HepG2 (cell line): ENCODE measurements around the gene GPR39. TPM values are rescaled to one million over a fixed set of nuclear protein-coding genes. Genes with fewer than 3 reads are reported as not detected.

Source experiments
- AGO2 ChIP-seq: fragments of 200-400 bp; formaldehyde crosslinking; optimal IDR thresholded peaks from 2 replicates; pipeline ENCODE3; 2017; ENCODE audit warnings: mild to moderate bottlenecking, low read depth, low read length, moderate library complexity
- AKAP8 ChIP-seq: sonication (generic); formaldehyde crosslinking; IDR thresholded peaks from 2 replicates; pipeline ENCODE4 v1.5.1; 2020; ENCODE audit warnings: mild to moderate bottlenecking, missing genetic modification reagents
- FOSL1 ChIP-seq: sonication (generic); formaldehyde crosslinking; IDR thresholded peaks from 2 replicates; pipeline ENCODE4 v1.9.0; 2021; ENCODE audit warnings: missing genetic modification reagents, borderline replicate concordance
- GABPB1 ChIP-seq: IDR thresholded peaks from 2 replicates; pipeline ENCODE4 v1.6.1; 2016; ENCODE audit warnings: mild to moderate bottlenecking, missing genetic modification reagents, moderate library complexity, missing compliant biosample characterization
- MAF1 ChIP-seq: sonication (generic); formaldehyde crosslinking; IDR thresholded peaks from 2 replicates; pipeline ENCODE4 v1.5.0; 2020; ENCODE audit warnings: missing genetic modification reagents, borderline replicate concordance
- MAFF ChIP-seq: IDR thresholded peaks from 2 replicates; pipeline ENCODE4 v1.6.1; 2011; ENCODE audit warnings: low read depth, low read length, improper control_type of control experiment
- NAIF1 ChIP-seq: sonication (generic); formaldehyde crosslinking; IDR thresholded peaks from 2 replicates; pipeline ENCODE4 v1.5.0; 2020; ENCODE audit warnings: mild to moderate bottlenecking, missing genetic modification reagents, borderline replicate concordance
- NFE2 ChIP-seq: sonication (generic); formaldehyde crosslinking; IDR thresholded peaks from 2 replicates; pipeline ENCODE4 v1.4.0; 2020; ENCODE audit warnings: missing genetic modification reagents
- PPARG ChIP-seq: conservative IDR thresholded peaks from 2 replicates; pipeline ENCODE4 v1.6.1; 2016; ENCODE audit warnings: missing biosample characterization, missing genetic modification reagents
- ZNF296 ChIP-seq: sonication (generic); formaldehyde crosslinking; conservative IDR thresholded peaks from 2 replicates; pipeline ENCODE4 v1.5.0; 2020; ENCODE audit warnings: mild to moderate bottlenecking, missing genetic modification reagents
- ZNF354B ChIP-seq: sonication (generic); formaldehyde crosslinking; IDR thresholded peaks from 2 replicates; pipeline ENCODE4 v1.8.0; 2022; ENCODE audit warnings: mild to moderate bottlenecking, missing genetic modification reagents
- polyA plus RNA-seq, 8 experiments: library from polyadenylated mRNA; depleted of rRNA in 3 of 8; stranded (reverse) in 7 of 8; unstranded in 1 of 8; fragments of >200 nt; fragmentation: Illumina TruSeq in 4 of 8; extraction: Trizol in 4 of 8; gene quantifications; 2 replicates each; pipeline versions ENCODE4 v1.2.1 to v1.2.3, GENCODE V29; 2011 to 2016; ENCODE audit warnings: low read depth in 4 of 8, missing spikeins in 1 of 8, mixed read lengths in 1 of 8; ENCODE audit not compliant: insufficient read depth in 1 of 8
- total RNA-seq, 5 experiments: library from RNA; depleted of rRNA; stranded (reverse); fragments of >200 nt; fragmentation: Illumina TruSeq; extraction: Trizol; gene quantifications; 2 replicates each; pipeline ENCODE4 v1.2.3, GENCODE V29; 2016; ENCODE audit warnings: low read depth in 1 of 5
- TF ChIP-seq, protein P1 (sequence below): sonication (generic); formaldehyde crosslinking; IDR thresholded peaks from one replicate; pipeline ENCODE4 v1.5.1; 2020; ENCODE audit warnings: mild to moderate bottlenecking, missing genetic modification reagents; ENCODE audit errors: not compliant biosample characterization
- TF ChIP-seq, protein P2 (sequence below): sonication (generic); formaldehyde crosslinking; IDR thresholded peaks from 2 replicates; pipeline ENCODE4; 2020; ENCODE audit warnings: missing genetic modification reagents, mild to moderate bottlenecking, borderline replicate concordance
- TF ChIP-seq, protein P3 (sequence below): sonication (generic); formaldehyde crosslinking; IDR thresholded peaks from 2 replicates; pipeline ENCODE4 v1.8.1; 2023; ENCODE audit warnings: mild to moderate bottlenecking, missing genetic modification reagents

GPR39 gene
- total and polyA plus RNA-seq, 2 of the 13 experiments (the other 11 are each of a cell fraction or from before 2014, with no cell fraction given), result 0.16 to 0.62 TPM

DNA sequence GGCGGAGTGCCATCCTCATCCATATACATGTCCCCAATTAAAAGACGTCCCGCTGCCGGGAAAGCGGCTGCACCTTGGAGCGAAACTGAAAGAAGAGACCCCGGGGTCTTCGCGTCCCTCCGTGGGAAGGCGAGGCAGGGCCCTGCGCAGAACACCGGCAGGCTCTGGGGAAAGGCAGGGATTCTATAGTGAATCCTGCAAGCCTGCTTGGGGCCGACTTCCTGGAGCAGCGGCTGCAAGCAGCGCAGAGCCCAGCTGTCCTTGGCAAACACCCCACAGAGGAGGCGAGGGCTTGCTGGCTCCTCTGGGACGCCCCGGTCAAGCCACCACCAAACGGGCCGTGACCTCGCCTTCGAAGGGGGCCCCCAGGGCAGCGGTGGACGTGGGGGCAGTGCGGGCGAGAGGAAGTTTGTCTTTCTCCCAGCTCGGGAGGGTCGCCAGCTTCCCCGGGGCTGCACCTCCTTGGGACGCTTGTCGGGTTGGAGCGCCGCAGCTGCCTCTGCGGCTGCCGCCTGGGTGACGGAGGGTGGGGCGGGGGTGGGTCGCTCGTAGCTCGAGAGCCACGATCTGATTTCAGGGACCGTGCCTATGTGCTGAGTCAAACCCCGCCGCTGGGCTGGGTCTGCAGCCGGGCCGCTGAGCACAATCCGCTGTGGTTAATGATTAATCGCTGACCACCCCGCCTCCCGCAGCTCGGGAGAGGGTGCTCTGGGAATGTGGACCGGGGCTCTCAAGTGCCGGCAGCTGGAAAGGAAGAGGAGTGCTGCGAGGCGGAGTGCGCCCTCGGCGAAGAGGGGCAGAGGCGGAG, 486 bp upstream of the GPR39 start (continued):
- TF ChIP-seq, protein P1, sequence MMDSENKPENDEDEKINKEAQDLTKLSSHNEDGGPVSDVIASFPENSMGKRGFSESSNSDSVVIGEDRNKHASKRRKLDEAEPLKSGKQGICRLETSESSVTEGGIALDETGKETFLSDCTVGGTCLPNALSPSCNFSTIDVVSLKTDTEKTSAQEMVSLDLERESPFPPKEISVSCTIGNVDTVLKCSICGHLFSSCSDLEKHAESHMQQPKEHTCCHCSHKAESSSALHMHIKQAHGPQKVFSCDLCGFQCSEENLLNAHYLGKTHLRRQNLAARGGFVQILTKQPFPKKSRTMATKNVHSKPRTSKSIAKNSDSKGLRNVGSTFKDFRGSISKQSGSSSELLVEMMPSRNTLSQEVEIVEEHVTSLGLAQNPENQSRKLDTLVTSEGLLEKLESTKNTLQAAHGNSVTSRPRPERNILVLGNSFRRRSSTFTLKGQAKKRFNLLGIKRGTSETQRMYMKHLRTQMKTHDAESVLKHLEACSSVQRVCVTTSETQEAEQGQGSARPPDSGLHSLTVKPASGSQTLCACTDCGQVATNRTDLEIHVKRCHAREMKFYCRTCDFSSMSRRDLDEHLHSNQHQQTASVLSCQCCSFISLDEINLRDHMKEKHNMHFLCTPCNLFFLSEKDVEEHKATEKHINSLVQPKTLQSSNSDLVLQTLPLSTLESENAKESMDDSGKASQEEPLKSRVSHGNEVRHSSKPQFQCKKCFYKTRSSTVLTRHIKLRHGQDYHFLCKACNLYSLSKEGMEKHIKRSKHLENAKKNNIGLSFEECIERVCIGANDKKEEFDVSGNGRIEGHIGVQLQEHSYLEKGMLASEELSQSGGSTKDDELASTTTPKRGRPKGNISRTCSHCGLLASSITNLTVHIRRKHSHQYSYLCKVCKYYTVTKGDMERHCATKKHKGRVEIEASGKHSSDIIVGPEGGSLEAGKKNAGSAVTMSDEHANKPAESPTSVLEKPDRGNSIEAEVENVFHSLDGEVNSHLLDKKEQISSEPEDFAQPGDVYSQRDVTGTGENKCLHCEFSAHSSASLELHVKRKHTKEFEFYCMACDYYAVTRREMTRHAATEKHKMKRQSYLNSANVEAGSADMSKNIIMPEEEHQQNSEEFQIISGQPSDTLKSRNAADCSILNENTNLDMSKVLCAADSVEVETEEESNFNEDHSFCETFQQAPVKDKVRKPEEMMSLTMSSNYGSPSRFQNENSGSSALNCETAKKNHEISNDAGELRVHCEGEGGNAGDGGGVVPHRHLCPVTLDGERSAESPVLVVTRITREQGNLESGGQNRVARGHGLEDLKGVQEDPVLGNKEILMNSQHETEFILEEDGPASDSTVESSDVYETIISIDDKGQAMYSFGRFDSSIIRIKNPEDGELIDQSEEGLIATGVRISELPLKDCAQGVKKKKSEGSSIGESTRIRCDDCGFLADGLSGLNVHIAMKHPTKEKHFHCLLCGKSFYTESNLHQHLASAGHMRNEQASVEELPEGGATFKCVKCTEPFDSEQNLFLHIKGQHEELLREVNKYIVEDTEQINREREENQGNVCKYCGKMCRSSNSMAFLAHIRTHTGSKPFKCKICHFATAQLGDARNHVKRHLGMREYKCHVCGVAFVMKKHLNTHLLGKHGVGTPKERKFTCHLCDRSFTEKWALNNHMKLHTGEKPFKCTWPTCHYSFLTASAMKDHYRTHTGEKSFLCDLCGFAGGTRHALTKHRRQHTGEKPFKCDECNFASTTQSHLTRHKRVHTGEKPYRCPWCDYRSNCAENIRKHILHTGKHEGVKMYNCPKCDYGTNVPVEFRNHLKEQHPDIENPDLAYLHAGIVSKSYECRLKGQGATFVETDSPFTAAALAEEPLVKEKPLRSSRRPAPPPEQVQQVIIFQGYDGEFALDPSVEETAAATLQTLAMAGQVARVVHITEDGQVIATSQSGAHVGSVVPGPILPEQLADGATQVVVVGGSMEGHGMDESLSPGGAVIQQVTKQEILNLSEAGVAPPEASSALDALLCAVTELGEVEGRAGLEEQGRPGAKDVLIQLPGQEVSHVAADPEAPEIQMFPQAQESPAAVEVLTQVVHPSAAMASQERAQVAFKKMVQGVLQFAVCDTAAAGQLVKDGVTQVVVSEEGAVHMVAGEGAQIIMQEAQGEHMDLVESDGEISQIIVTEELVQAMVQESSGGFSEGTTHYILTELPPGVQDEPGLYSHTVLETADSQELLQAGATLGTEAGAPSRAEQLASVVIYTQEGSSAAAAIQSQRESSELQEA (CRISPR knock-in tag), result no peak
- TF ChIP-seq NFE2 (CRISPR knock-in tag) (no peak), NAIF1 (CRISPR knock-in tag) (no peak), GABPB1 (CRISPR knock-in tag) (peak; percentile 84), AKAP8 (no peak), MAFF (peak; percentile 65), MAF1 (CRISPR knock-in tag) (no peak), FOSL1 (peak; percentile 77; the same call in 1 of the 2 replicates), ZNF354B (no peak), ZNF296 (CRISPR knock-in tag) (no peak), PPARG (CRISPR knock-in tag) (0 out of 2 replicates have a peak, but pooled peaks have one; percentile 15), AGO2 (peak; percentile 31)
- TF ChIP-seq, protein P2, sequence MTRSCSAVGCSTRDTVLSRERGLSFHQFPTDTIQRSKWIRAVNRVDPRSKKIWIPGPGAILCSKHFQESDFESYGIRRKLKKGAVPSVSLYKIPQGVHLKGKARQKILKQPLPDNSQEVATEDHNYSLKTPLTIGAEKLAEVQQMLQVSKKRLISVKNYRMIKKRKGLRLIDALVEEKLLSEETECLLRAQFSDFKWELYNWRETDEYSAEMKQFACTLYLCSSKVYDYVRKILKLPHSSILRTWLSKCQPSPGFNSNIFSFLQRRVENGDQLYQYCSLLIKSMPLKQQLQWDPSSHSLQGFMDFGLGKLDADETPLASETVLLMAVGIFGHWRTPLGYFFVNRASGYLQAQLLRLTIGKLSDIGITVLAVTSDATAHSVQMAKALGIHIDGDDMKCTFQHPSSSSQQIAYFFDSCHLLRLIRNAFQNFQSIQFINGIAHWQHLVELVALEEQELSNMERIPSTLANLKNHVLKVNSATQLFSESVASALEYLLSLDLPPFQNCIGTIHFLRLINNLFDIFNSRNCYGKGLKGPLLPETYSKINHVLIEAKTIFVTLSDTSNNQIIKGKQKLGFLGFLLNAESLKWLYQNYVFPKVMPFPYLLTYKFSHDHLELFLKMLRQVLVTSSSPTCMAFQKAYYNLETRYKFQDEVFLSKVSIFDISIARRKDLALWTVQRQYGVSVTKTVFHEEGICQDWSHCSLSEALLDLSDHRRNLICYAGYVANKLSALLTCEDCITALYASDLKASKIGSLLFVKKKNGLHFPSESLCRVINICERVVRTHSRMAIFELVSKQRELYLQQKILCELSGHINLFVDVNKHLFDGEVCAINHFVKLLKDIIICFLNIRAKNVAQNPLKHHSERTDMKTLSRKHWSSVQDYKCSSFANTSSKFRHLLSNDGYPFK (CRISPR knock-in tag), result peak; percentile 15; the same call in 1 of the 2 replicates
- TF ChIP-seq, protein P3, sequence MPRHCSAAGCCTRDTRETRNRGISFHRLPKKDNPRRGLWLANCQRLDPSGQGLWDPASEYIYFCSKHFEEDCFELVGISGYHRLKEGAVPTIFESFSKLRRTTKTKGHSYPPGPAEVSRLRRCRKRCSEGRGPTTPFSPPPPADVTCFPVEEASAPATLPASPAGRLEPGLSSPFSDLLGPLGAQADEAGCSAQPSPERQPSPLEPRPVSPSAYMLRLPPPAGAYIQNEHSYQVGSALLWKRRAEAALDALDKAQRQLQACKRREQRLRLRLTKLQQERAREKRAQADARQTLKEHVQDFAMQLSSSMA (CRISPR knock-in tag), result no peak
